K562 (cell line): ENCODE data around the gene SLC25A36. TPM values are rescaled to one million over a fixed set of nuclear protein-coding genes. Genes with fewer than 3 reads are reported as not detected.

Experiments used
- BACH1 ChIP-seq: fragments of 200-800 bp; sonication (Bioruptor generic); IDR thresholded peaks from 2 replicates; pipeline ENCODE4 v1.6.1; 2016; ENCODE audit warnings: missing genetic modification characterization, missing compliant biosample characterization
- BDP1 ChIP-seq: IDR thresholded peaks from 3 replicates; pipeline ENCODE4 v1.6.1; 2011; ENCODE audit not compliant: insufficient read length, insufficient read depth
- BRD4 ChIP-seq: fragments of 200-600 bp; sonication (generic); IDR thresholded peaks from 2 replicates; pipeline ENCODE4 v1.6.1; 2017; ENCODE audit warnings: inconsistent platforms
- E2F8 ChIP-seq: fragments of 450-650 bp; IDR thresholded peaks from 2 replicates; pipeline ENCODE4 v1.7.1; 2018; ENCODE audit warnings: mild to moderate bottlenecking, low read depth; ENCODE audit not compliant: partially characterized antibody
- ELF2 ChIP-seq: fragments of 250-450 bp; sonication (Bioruptor Pico); IDR thresholded peaks from 2 replicates; pipeline ENCODE4 v1.5.0; 2021; ENCODE audit warnings: mild to moderate bottlenecking
- FOXK2 ChIP-seq, 2 experiments: fragments of 450-650 bp; IDR thresholded peaks in 1 of 2; conservative IDR thresholded peaks in 1 of 2; 2 replicates each; pipeline ENCODE4 v1.6.1; 2016; ENCODE audit warnings: low read depth in 2 of 2, mild to moderate bottlenecking in 1 of 2
- MEF2D ChIP-seq: conservative IDR thresholded peaks from 2 replicates; pipeline ENCODE4 v1.6.1; 2016; ENCODE audit warnings: low read depth, missing genetic modification characterization, missing compliant biosample characterization
- PHF21A ChIP-seq: fragments of 450-650 bp; IDR thresholded peaks from 2 replicates; pipeline ENCODE4 v1.6.1; 2017; ENCODE audit warnings: low read depth, borderline replicate concordance
- RB1 ChIP-seq: fragments of 450-650 bp; IDR thresholded peaks from 2 replicates; pipeline ENCODE4 v1.6.1; 2017; ENCODE audit warnings: low read depth, mild to moderate bottlenecking
- SMARCB1 ChIP-seq: IDR thresholded peaks from 2 replicates; pipeline ENCODE4 v1.6.1; 2011; ENCODE audit warnings: improper control_type of control experiment, low read depth; ENCODE audit not compliant: insufficient read length
- THRA ChIP-seq: fragments of 450-650 bp; IDR thresholded peaks from 2 replicates; pipeline ENCODE4 v1.6.1; 2017; ENCODE audit warnings: mild to moderate bottlenecking, moderate library complexity
- VEZF1 ChIP-seq: fragments of 200-800 bp; sonication (Bioruptor generic); IDR thresholded peaks from 2 replicates; pipeline ENCODE4 v1.6.1; 2017; ENCODE audit warnings: missing genetic modification characterization, missing compliant biosample characterization
- ZBTB1 ChIP-seq: sonication (generic); formaldehyde crosslinking; IDR thresholded peaks from 2 replicates; pipeline ENCODE4 v1.8.1; 2023; ENCODE audit warnings: missing genetic modification reagents, low read depth, mild to moderate bottlenecking, borderline replicate concordance
- ZBTB2 ChIP-seq: fragments of 450-650 bp; IDR thresholded peaks from 2 replicates; pipeline ENCODE4 v1.6.1; 2016; ENCODE audit warnings: antibody characterized with exemption
- ZBTB49 ChIP-seq: sonication (generic); formaldehyde crosslinking; IDR thresholded peaks from 2 replicates; pipeline ENCODE4 v1.8.0; 2022; ENCODE audit warnings: missing genetic modification reagents, mild to moderate bottlenecking, borderline replicate concordance
- ZKSCAN8 ChIP-seq: fragments of 200-800 bp; sonication (Bioruptor generic); IDR thresholded peaks from 2 replicates; pipeline ENCODE4 v1.6.1; 2016; ENCODE audit warnings: missing genetic modification characterization, missing compliant biosample characterization
- ZNF217 ChIP-seq: sonication (generic); formaldehyde crosslinking; IDR thresholded peaks from 2 replicates; pipeline ENCODE4 v1.8.0; 2022; ENCODE audit warnings: mild to moderate bottlenecking, missing genetic modification reagents
- ZNF324 ChIP-seq: fragments of 250-450 bp; sonication (Bioruptor Pico); IDR thresholded peaks from 2 replicates; pipeline ENCODE4 v1.4.0; 2020; ENCODE audit warnings: mild to moderate bottlenecking
- polyA plus RNA-seq, 8 experiments: library from polyadenylated mRNA; depleted of rRNA in 4 of 8; stranded (reverse) in 5 of 8; unstranded in 3 of 8; fragments of >200 nt; fragmentation: Nextera tagmentation in 2 of 8; fragmentation: Illumina TruSeq in 1 of 8; extraction: Ambion mirVana in 2 of 8; extraction: Trizol in 1 of 8; gene quantifications; 2 replicates each; pipeline versions ENCODE4 v1.2.1 to v1.2.3, GENCODE V29; 2011 to 2014; ENCODE audit warnings: inconsistent platforms in 1 of 8, missing spikeins in 1 of 8
- total RNA-seq, 7 experiments: library from RNA; depleted of rRNA in 6 of 7; stranded (reverse); fragments of >200 nt in 6 of 7; fragmentation: Illumina TruSeq in 2 of 7; extraction: Trizol in 2 of 7; gene quantifications; 2 replicates each; pipeline versions ENCODE4 v1.2.1 to v1.2.3, GENCODE V29; 2011 to 2021; ENCODE audit warnings: low replicate concordance in 1 of 7

Gene SLC25A36
- total and polyA plus RNA-seq, 9 of the 15 experiments (the other 6 are each of a cell fraction or from before 2014, with no cell fraction given), result 12.0 to 95.3 (median 43.3) TPM

GRCh38 chr3:140953028-140953960 lies 11.7 kb downstream of the SLC25A36 start (continued):
- no peak for TF ChIP-seq FOXK2 (conservative IDR thresholded peaks at IDR 0.05 in 1 of 2, IDR thresholded peaks at IDR 0.05 in 1 of 2; ENCODE audit: low read depth in 2 of 2)
- TF ChIP-seq ZNF324 (CRISPR knock-in tag), result no peak
- TF ChIP-seq E2F8, result no peak
- no peak for TF ChIP-seq BRD4
- no peak for TF ChIP-seq PHF21A
- no peak for TF ChIP-seq ZBTB2
- TF ChIP-seq ELF2 (CRISPR knock-in tag), result no peak
- TF ChIP-seq BACH1 (tag), result peak; percentile 44; the same call in 1 of the 2 replicates
- TF ChIP-seq BDP1, result no peak
- no peak for TF ChIP-seq ZNF217 (CRISPR knock-in tag)
- TF ChIP-seq ZBTB49 (CRISPR knock-in tag), result no peak
- TF ChIP-seq SMARCB1, result peak; percentile 94
- TF ChIP-seq MEF2D, result peak; percentile 59
- no peak for TF ChIP-seq ZBTB1 (CRISPR knock-in tag)
- peak; percentile 71 for TF ChIP-seq VEZF1
- TF ChIP-seq ZKSCAN8 (CRISPR knock-in tag), result 0 out of 2 replicates have a peak, but pooled peaks have one; percentile 44
- no peak for TF ChIP-seq THRA
- no peak for TF ChIP-seq RB1
